SK-N-SH (cell line): ENCODE data around the gene BEND3. TPM values are rescaled to one million over a fixed set of nuclear protein-coding genes. Genes with fewer than 3 reads are reported as not detected.
"Not testable (repeated sequence)": the region's sequence is repeated elsewhere in the genome, so short reads cannot be mapped to it uniquely, and the experiment has no call there.

Experiments
- CTCF ChIA-PET: fragments of 300-600, 350-600 bp; formaldehyde crosslinking; extraction: SDS; loops from one replicate; lab custom pipeline; 2021; lab: Yijun Ruan, JAX
- POLR2A ChIA-PET: fragments of 350-600 bp; sonication (Branson Sonifier 250); formaldehyde crosslinking; extraction: SDS; loops from one replicate; lab custom pipeline; 2020; ENCODE audit warnings: antibody characterized with exemption, inconsistent platforms; lab: Yijun Ruan, JAX
- DNase-seq: peaks from one replicate; pipeline ENCODE4 v3.0.0; 2012
- H2AFZ ChIP-seq: fragments of 200-600 bp; sonication (generic); 2 replicates; pipeline ENCODE4 v1.8.1; 2016; ENCODE audit warnings: antibody characterized with exemption, mild to moderate bottlenecking, low read depth
- H3F3A ChIP-seq: fragments of 200-600 bp; sonication (generic); replicated peaks from 2 replicates; pipeline ENCODE3; 2016; ENCODE audit warnings: antibody characterized with exemption, mild to moderate bottlenecking; ENCODE audit not compliant: insufficient read depth
- H3K27ac ChIP-seq, 2 experiments: fragments of 200-500 bp in 1 of 2; fragments of 200-600 bp in 1 of 2; sonication (Bioruptor generic) in 1 of 2; sonication (generic), shearing (Covaris generic) in 1 of 2; 2 replicates each; pipeline versions ENCODE4 v1.5.1 to v1.6.1; 2014 to 2016; ENCODE audit warnings: low read depth in 2 of 2, inconsistent platforms in 1 of 2, low read length in 1 of 2, mild to moderate bottlenecking in 1 of 2, mixed read lengths in 1 of 2
- H3K27me3 ChIP-seq: fragments of 200-600 bp; sonication (generic), shearing (Covaris generic); 2 replicates; pipeline ENCODE4 v1.6.1; 2016; ENCODE audit warnings: mixed run types; ENCODE audit not compliant: insufficient read depth
- H3K36me3 ChIP-seq, 2 experiments: fragments of 200-500 bp in 1 of 2; fragments of 200-600 bp in 1 of 2; sonication (Bioruptor generic) in 1 of 2; sonication (generic) in 1 of 2; replicated peaks in 1 of 2; 2 replicates each; pipeline versions ENCODE3 to v1.5.1; 2014 to 2016; ENCODE audit warnings: low read length in 1 of 2, mild to moderate bottlenecking in 1 of 2; ENCODE audit not compliant: insufficient read depth in 2 of 2, control insufficient read depth in 1 of 2
- H3K4me1 ChIP-seq, 2 experiments: fragments of 200-500 bp in 1 of 2; fragments of 200-600 bp in 1 of 2; sonication (Bioruptor generic) in 1 of 2; sonication (generic), shearing (Covaris generic) in 1 of 2; 2 replicates each; pipeline versions ENCODE4 v1.5.1 to v1.6.1; 2014 to 2016; ENCODE audit warnings: low read depth in 1 of 2, low read length in 1 of 2, mixed run types in 1 of 2; ENCODE audit not compliant: insufficient read depth in 2 of 2, control insufficient read depth in 1 of 2
- H3K4me2 ChIP-seq: fragments of 200-600 bp; sonication (generic), shearing (Covaris generic); 2 replicates; pipeline ENCODE4 v1.6.1; 2017; ENCODE audit warnings: mixed run types
- H3K4me3 ChIP-seq, 2 experiments: fragments of 200-500 bp in 1 of 2; fragments of 200-600 bp in 1 of 2; sonication (Bioruptor generic) in 1 of 2; sonication (generic), shearing (Covaris generic) in 1 of 2; 2 replicates each; pipeline versions ENCODE4 v1.5.1 to v1.8.1; 2014 to 2016; ENCODE audit warnings: low read depth in 2 of 2, inconsistent platforms in 1 of 2, low read length in 1 of 2, mild to moderate bottlenecking in 1 of 2, mixed read lengths in 1 of 2, moderate library complexity in 1 of 2
- H3K79me2 ChIP-seq: fragments of 200-600 bp; sonication (generic); 2 replicates; pipeline ENCODE4 v1.8.1; 2017; ENCODE audit warnings: mild to moderate bottlenecking; ENCODE audit not compliant: insufficient read depth
- H3K9ac ChIP-seq: fragments of 200-600 bp; sonication (generic); 2 replicates; pipeline ENCODE4 v1.6.1; 2017; ENCODE audit warnings: mixed run types
- H3K9me2 ChIP-seq: fragments of 200-600 bp; sonication (generic); 2 replicates; pipeline ENCODE4 v1.6.1; 2017; ENCODE audit warnings: mixed run types
- H3K9me3 ChIP-seq: fragments of 200-600 bp; sonication (generic); 2 replicates; pipeline ENCODE4 v1.6.1; 2017; ENCODE audit warnings: mixed run types, mild to moderate bottlenecking, moderate library complexity
- H4K20me1 ChIP-seq: fragments of 200-600 bp; sonication (generic); 2 replicates; pipeline ENCODE4 v1.6.1; 2017; ENCODE audit warnings: mild to moderate bottlenecking, mixed run types; ENCODE audit not compliant: insufficient read depth
- EP300 ChIP-seq, 2 experiments: IDR thresholded peaks; 2 replicates each; pipeline versions ENCODE4 v1.4.0 to v1.6.1; 2012; ENCODE audit warnings: borderline replicate concordance in 1 of 2, low read depth in 1 of 2, low read length in 1 of 2
- GABPA ChIP-seq: IDR thresholded peaks from 2 replicates; pipeline ENCODE4 v1.4.0; 2012; ENCODE audit warnings: low read depth, mild to moderate bottlenecking
- GATA2 ChIP-seq: sonication (generic); formaldehyde crosslinking; IDR thresholded peaks from 2 replicates; pipeline ENCODE4 v1.5.0; 2020; ENCODE audit warnings: mild to moderate bottlenecking, missing genetic modification reagents
- MEF2A ChIP-seq: IDR thresholded peaks from 2 replicates; pipeline ENCODE4 v1.4.0; 2012; ENCODE audit warnings: low read depth, borderline replicate concordance
- MXI1 ChIP-seq: IDR thresholded peaks from 2 replicates; pipeline ENCODE4 v1.6.1; 2012; ENCODE audit warnings: mild to moderate bottlenecking, low read depth, low read length, improper control_type of control experiment
- NRF1 ChIP-seq: IDR thresholded peaks from 2 replicates; pipeline ENCODE4 v1.6.1; 2012; ENCODE audit warnings: low read depth, mild to moderate bottlenecking, low read length
- RAD21 ChIP-seq: IDR thresholded peaks from 2 replicates; pipeline ENCODE4 v1.6.1; 2012; ENCODE audit warnings: mild to moderate bottlenecking, low read length
- RXRA ChIP-seq: IDR thresholded peaks from 2 replicates; pipeline ENCODE4 v1.4.0; 2012; ENCODE audit warnings: low read depth, mild to moderate bottlenecking, borderline replicate concordance
- SMC3 ChIP-seq: IDR thresholded peaks from 2 replicates; pipeline ENCODE4 v1.6.1; 2012; ENCODE audit warnings: low read depth, low read length, improper control_type of control experiment
- TCF12 ChIP-seq: IDR thresholded peaks from 2 replicates; pipeline ENCODE4 v1.4.0; 2012
- WGBS: methylation state at CpG from one replicate; pipeline ENCODE4 v1.1.6; 2017; ENCODE audit warnings: low lambda C conversion rate; 5-methylcytosine and 5-hydroxymethylcytosine counted together
- polyA plus RNA-seq, 3 experiments: library from polyadenylated mRNA; depleted of rRNA; stranded (reverse); fragments of >200 nt; gene quantifications; 2 replicates each; pipeline ENCODE4 v1.2.3, GENCODE V29; 2012
- TF ChIP-seq, protein P1 (sequence below): IDR thresholded peaks from 2 replicates; pipeline ENCODE4; 2012
- TF ChIP-seq, protein P2 (sequence below): IDR thresholded peaks from 2 replicates; pipeline ENCODE4 v1.4.0; 2012; ENCODE audit warnings: low read depth, borderline replicate concordance
- TF ChIP-seq, protein P3 (sequence below): IDR thresholded peaks from 2 replicates; pipeline ENCODE4 v1.4.0; 2012; ENCODE audit warnings: low read depth, borderline replicate concordance
- TF ChIP-seq, protein P4 (sequence below): fragments of 150-350 bp; IDR thresholded peaks from 2 replicates; pipeline ENCODE4 v1.6.1; 2016; ENCODE audit warnings: mild to moderate bottlenecking, low read depth, low read length

The BEND3 gene
- polyA plus RNA-seq, 1 of the 3 experiments (the other 2 are of a cell fraction), result 1.0 TPM

DNA sequence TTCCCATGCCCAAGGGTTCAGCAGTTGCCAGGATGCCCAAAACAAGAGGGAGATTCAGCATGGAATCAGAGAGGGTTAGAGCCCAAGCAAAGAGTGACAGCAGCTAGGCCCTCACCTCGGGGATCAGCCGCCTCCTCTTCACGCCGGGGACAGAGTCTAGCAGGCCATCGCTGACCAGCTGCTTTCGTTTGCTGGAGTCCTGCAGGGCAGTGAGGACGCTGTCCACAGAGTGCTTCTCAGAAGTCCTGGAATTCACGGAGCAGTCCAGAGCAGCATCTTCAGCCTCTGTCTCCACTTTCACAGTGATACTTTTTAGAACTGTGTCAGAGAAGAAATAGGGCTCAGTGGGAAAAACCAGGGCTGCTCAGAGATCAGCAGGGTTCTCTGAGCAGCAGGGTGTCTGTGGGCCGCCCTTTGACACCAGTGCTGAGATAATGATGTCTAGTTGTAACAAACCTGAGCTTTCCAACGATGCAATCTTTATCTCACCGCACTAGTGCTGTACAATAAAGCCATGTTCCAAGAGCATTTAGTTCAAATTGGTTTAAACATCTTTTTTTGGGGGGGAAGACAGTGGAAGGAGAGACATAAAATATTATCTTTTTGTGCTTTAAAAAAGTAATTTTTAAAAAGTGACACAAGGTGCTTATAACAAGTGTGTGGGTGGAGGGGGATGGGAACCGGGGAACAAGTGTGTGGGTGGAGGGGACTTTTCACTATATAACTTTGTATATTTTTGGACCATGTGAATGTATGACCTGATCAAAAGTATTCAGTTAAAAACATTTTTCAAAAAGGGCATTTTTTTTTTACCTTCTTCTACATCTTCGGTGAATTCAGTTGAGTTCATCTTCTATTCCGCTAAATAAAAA lies 16.6 kb downstream of the BEND3 start:
- POLR2A ChIA-PET, result no interaction called here
- no peak overlapping the region for H3K4me3 ChIP-seq

DNA sequence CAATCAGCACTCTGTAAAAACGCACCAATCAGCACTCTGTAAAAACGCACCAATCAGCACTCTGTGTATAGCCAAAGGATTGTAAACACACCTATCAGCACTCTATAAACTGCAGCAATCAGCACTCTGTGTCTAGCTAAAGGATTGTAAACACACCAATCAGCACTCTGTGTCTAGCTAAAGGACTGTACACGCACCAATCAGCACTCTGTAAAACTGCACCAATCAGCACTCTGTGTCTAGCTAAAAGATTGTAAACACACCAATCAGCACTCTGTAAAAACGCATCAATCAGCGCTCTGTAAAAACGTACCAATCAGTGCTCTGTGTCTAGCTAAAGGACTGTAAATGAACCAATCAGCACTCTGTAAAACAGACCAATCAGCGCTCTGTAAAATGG lies 30.9 kb downstream of the BEND3 start:
- H2AFZ ChIP-seq, H3K9ac ChIP-seq, H3K4me2 ChIP-seq, H4K20me1 ChIP-seq, H3K9me2 ChIP-seq, CTCF ChIA-PET, H3F3A ChIP-seq, H3K9me3 ChIP-seq, H3K79me2 ChIP-seq, H3K27me3 ChIP-seq, H3K4me1 ChIP-seq, H3K27ac ChIP-seq, DNase-seq, H3K36me3 ChIP-seq, H3K4me3 ChIP-seq: not testable (repeated sequence)
- 91% methylated on average over 7 of the region's 7 CpGs for WGBS
- POLR2A ChIA-PET, result interaction anchor here (0.6 kb wide), 1 partner anchor 475 kb away, joined by 3 read pairs; no protein-coding TSS in a partner anchor

More for the DNA sequence above, 16.6 kb downstream of the BEND3 start:
- no peaks in the 10 kb centered on the region for H3K79me2 ChIP-seq
- WGBS, result 83% methylated on average over 10 of the region's 14 CpGs
- H3K9me3 ChIP-seq, result no peaks in the 10 kb centered on the region
- no peaks in the 10 kb centered on the region for H3K36me3 ChIP-seq
- H2AFZ ChIP-seq, result no peak overlapping the region
- CTCF ChIA-PET, result interaction anchor here (1.6 kb wide), 1 partner anchor 15 kb away, joined by 5 read pairs; no protein-coding TSS in a partner anchor
- DNase-seq, result no peak
- H3K9me2 ChIP-seq, result no peaks in the 10 kb centered on the region
- H3K4me1 ChIP-seq, result no peaks in the 10 kb centered on the region; a peak in 1 of 4 replicates
- no peak overlapping the region for H3K4me2 ChIP-seq
- H3K9ac ChIP-seq, result no peak overlapping the region
- TF ChIP-seq, protein P1, sequence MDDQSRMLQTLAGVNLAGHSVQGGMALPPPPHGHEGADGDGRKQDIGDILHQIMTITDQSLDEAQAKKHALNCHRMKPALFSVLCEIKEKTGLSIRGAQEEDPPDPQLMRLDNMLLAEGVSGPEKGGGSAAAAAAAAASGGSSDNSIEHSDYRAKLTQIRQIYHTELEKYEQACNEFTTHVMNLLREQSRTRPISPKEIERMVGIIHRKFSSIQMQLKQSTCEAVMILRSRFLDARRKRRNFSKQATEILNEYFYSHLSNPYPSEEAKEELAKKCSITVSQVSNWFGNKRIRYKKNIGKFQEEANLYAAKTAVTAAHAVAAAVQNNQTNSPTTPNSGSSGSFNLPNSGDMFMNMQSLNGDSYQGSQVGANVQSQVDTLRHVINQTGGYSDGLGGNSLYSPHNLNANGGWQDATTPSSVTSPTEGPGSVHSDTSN, result no peak
- TF ChIP-seq NRF1, result no peak
- TF ChIP-seq, all 33 proteins: peak for 0
- no peaks in the 10 kb centered on the region for H3F3A ChIP-seq
- H4K20me1 ChIP-seq, result no peaks in the 10 kb centered on the region
- H3K27ac ChIP-seq, result no peak overlapping the region
- H3K27me3 ChIP-seq, result no peaks in the 10 kb centered on the region

DNA sequence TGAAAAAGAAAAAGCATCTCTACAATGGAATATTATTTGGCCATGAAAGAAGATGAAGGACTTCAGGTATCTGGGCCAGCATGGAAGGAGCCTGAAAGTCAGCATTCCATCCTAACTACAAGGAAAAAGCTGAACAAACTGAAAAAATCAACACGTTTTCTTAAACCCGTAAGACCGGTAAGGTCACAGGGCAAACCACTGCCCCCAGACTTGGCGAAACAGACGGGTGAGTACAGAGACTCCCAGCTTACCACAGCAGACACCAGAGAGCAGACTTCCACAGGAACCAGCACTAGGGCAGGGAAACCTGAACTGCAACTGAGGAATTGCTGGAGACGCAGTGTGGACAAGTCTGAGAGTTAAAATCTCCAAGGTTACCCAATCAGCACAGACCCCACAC lies 31.4 kb downstream of the BEND3 start:
- 97% methylated on average over 6 of the region's 6 CpGs for WGBS
- no peaks in the 10 kb centered on the region for H3K9me2 ChIP-seq
- H3K79me2 ChIP-seq, result no peaks in the 10 kb centered on the region
- H2AFZ ChIP-seq, result no peak overlapping the region
- no peak overlapping the region for H3K4me3 ChIP-seq
- no peaks in the 10 kb centered on the region for H3K36me3 ChIP-seq
- H4K20me1 ChIP-seq, result no peaks in the 10 kb centered on the region
- H3F3A ChIP-seq, result no peaks in the 10 kb centered on the region
- no peaks in the 10 kb centered on the region for H3K27me3 ChIP-seq
- H3K27ac ChIP-seq, result no peak overlapping the region
- TF ChIP-seq TCF12 (no peak), RXRA (no peak), MXI1 (no peak), MEF2A (no peak), SMC3 (no peak), EP300 (IDR thresholded peaks at IDR 0.05; ENCODE audit: borderline replicate concordance in 1 of 2, low read depth in 1 of 2, low read length in 1 of 2) (no peak), RAD21 (no peak), GATA2 (no peak), GABPA (no peak)
- TF ChIP-seq, protein P1, result no peak
- TF ChIP-seq, protein P2, sequence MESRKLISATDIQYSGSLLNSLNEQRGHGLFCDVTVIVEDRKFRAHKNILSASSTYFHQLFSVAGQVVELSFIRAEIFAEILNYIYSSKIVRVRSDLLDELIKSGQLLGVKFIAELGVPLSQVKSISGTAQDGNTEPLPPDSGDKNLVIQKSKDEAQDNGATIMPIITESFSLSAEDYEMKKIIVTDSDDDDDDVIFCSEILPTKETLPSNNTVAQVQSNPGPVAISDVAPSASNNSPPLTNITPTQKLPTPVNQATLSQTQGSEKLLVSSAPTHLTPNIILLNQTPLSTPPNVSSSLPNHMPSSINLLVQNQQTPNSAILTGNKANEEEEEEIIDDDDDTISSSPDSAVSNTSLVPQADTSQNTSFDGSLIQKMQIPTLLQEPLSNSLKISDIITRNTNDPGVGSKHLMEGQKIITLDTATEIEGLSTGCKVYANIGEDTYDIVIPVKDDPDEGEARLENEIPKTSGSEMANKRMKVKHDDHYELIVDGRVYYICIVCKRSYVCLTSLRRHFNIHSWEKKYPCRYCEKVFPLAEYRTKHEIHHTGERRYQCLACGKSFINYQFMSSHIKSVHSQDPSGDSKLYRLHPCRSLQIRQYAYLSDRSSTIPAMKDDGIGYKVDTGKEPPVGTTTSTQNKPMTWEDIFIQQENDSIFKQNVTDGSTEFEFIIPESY, result no peak
- TF ChIP-seq, protein P3, sequence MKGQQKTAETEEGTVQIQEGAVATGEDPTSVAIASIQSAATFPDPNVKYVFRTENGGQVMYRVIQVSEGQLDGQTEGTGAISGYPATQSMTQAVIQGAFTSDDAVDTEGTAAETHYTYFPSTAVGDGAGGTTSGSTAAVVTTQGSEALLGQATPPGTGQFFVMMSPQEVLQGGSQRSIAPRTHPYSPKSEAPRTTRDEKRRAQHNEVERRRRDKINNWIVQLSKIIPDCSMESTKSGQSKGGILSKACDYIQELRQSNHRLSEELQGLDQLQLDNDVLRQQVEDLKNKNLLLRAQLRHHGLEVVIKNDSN, result no peak
- TF ChIP-seq, protein P4, sequence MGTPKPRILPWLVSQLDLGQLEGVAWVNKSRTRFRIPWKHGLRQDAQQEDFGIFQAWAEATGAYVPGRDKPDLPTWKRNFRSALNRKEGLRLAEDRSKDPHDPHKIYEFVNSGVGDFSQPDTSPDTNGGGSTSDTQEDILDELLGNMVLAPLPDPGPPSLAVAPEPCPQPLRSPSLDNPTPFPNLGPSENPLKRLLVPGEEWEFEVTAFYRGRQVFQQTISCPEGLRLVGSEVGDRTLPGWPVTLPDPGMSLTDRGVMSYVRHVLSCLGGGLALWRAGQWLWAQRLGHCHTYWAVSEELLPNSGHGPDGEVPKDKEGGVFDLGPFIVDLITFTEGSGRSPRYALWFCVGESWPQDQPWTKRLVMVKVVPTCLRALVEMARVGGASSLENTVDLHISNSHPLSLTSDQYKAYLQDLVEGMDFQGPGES, result no peak
- ChIA-PET CTCF (no interaction called here), POLR2A (interaction anchor here (0.6 kb wide), 1 partner anchor 474 kb away, joined by 3 read pairs; no protein-coding TSS in a partner anchor)
- H3K9me3 ChIP-seq, result no peaks in the 10 kb centered on the region
- DNase-seq, result no peak
- H3K4me1 ChIP-seq, result no peaks in the 10 kb centered on the region
- H3K9ac ChIP-seq, result no peak overlapping the region
- H3K4me2 ChIP-seq, result no peak overlapping the region
